Chondrocyte (in vitro differentiated cells): ENCODE results near the gene PKNOX1. TPM values are rescaled to one million over a fixed set of nuclear protein-coding genes. Genes with fewer than 3 reads are reported as not detected.
"Not testable (repeated sequence)": the region's sequence is repeated elsewhere in the genome, so short reads cannot be mapped to it uniquely, and the experiment has no call there.

Source experiments
- DNase-seq: peaks from one replicate; pipeline ENCODE4 v3.0.0; 2021; ENCODE audit warnings: mixed read lengths, low spot score
- H3K27ac Mint-ChIP-seq: one replicate; pipeline ENCODE4 v1.8.0; 2021; ENCODE audit warnings: mild to moderate bottlenecking, moderate library complexity, mixed read lengths; ENCODE audit not compliant: unreplicated experiment
- H3K27me3 Mint-ChIP-seq: 2 replicates; pipeline ENCODE4 v1.8.0; 2021; ENCODE audit warnings: low read depth, mixed read lengths
- H3K36me3 Mint-ChIP-seq: 2 replicates; pipeline ENCODE4 v1.8.0; 2021; ENCODE audit warnings: low read depth, mixed read lengths
- H3K4me1 Mint-ChIP-seq: 2 replicates; pipeline ENCODE4 v1.8.0; 2021; ENCODE audit warnings: low read depth, mild to moderate bottlenecking, mixed read lengths
- H3K4me3 Mint-ChIP-seq: one replicate; pipeline ENCODE4 v1.8.0; 2021; ENCODE audit warnings: mild to moderate bottlenecking, moderate library complexity, mixed read lengths; ENCODE audit not compliant: unreplicated experiment
- H3K9me3 Mint-ChIP-seq: 2 replicates; pipeline ENCODE4 v1.8.0; 2021; ENCODE audit warnings: low read depth, mixed read lengths
- total RNA-seq: library from RNA; stranded (reverse); gene quantifications from 3 replicates; pipeline ENCODE4 v1.2.1, GENCODE V29; 2021

The PKNOX1 gene
- total RNA-seq, 1 donor from 2014 or later = 12.0 TPM

DNA sequence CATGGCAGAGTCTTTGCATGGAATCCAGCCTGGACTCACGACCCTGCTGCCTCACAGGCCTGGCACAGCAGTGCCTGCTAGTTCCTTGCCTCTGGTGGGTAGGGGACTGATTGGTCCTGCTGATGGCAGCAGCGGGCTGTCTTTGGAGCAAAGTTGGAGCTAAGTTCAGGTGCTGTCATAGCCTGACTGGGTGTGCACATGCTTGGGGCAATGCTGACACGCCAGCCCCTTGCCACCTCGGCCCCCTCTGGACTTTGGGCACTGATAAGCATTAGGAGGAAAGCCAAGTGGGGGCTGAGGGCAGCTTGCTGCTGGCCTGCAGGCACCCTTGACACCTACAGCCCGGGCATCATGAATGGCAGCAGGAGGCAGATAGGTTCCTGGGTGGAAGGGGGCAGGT is 67.8 kb downstream of the PKNOX1 start:
- not testable (repeated sequence) for DNase-seq, H3K36me3 Mint-ChIP-seq, H3K27ac Mint-ChIP-seq, H3K4me3 Mint-ChIP-seq, H3K27me3 Mint-ChIP-seq, H3K9me3 Mint-ChIP-seq, H3K4me1 Mint-ChIP-seq

DNA sequence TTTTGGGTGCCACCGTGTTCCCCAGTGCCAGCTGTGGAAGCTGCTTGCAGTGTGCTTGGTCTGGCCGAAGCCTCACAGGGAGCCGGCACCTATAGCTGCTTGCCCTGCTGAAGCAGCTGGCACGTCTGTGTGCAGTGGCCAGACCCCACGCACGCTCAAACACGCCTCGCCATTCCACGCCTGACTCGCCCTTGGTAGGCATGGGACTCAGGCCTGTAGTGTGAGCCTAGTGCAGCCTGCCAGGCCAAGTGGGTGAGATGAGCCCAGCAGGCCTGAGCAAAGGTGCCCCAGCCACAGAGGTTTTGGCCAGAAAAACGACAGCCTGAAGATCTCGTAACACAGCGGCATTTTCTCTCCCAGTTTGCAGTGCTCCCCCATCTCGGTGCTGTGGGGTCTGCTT is 68.9 kb downstream of the PKNOX1 start:
- H3K36me3 Mint-ChIP-seq, H3K27ac Mint-ChIP-seq, H3K9me3 Mint-ChIP-seq, H3K4me1 Mint-ChIP-seq, H3K27me3 Mint-ChIP-seq, H3K4me3 Mint-ChIP-seq, DNase-seq: not testable (repeated sequence)

DNA sequence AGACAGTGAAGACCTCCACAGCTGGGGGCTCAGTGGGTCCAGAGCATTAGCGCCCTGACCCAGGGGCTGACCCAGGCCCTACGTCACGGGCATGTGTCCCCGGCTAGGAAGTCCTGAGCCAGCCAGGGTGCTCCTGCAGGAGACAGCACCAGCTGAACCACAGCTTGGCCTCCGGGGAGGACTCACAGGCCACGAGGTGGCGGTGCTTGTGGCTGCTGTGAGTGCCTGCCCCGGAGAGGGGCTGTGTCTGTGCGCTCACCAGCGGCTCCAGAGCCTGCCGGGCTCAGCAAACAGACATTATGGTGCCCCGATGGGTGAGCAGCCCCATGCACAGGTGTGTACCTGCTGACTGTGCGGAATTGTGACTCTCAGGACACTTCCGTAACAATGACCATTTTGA is 70.2 kb downstream of the PKNOX1 start:
- H3K4me3 Mint-ChIP-seq, H3K27me3 Mint-ChIP-seq, H3K9me3 Mint-ChIP-seq, H3K36me3 Mint-ChIP-seq, DNase-seq, H3K27ac Mint-ChIP-seq, H3K4me1 Mint-ChIP-seq: not testable (repeated sequence)

DNA sequence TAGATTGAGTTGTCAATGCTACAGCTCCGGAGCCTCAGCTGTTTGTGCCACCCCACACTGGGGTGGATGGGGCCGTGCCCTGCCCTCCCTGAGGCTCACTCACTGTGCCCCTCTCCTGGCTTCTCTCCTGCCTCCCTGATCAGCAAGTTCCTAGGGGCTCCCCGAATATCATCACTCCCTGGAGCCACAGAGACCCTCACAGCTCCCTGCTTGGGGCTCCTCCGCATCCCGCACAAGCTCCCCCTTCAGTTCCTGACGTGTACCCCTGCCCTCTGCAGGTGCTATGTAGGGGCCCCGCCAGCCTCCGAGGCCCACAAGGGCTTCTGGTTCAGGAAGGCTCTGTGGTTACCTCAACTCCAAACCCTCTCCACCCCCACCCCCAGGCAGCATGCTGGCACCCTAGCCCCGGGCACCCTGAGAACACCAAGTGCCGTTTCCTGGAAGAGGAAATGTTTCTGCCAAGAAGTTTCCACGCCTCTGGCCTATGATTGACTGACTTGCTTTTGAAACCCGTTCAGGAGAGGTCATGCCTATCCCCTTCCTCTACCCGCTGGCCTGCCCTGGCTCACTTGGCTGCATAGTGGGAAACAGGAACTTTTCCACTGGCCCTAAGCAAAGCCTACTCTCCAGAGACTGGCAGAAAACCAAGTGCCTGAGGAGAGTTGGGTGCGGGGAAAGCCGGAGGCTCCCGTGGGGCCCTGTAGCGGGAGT is 71.0 kb downstream of the PKNOX1 start:
- not testable (repeated sequence) for H3K4me1 Mint-ChIP-seq, H3K9me3 Mint-ChIP-seq, H3K4me3 Mint-ChIP-seq, DNase-seq, H3K27me3 Mint-ChIP-seq, H3K36me3 Mint-ChIP-seq, H3K27ac Mint-ChIP-seq

DNA sequence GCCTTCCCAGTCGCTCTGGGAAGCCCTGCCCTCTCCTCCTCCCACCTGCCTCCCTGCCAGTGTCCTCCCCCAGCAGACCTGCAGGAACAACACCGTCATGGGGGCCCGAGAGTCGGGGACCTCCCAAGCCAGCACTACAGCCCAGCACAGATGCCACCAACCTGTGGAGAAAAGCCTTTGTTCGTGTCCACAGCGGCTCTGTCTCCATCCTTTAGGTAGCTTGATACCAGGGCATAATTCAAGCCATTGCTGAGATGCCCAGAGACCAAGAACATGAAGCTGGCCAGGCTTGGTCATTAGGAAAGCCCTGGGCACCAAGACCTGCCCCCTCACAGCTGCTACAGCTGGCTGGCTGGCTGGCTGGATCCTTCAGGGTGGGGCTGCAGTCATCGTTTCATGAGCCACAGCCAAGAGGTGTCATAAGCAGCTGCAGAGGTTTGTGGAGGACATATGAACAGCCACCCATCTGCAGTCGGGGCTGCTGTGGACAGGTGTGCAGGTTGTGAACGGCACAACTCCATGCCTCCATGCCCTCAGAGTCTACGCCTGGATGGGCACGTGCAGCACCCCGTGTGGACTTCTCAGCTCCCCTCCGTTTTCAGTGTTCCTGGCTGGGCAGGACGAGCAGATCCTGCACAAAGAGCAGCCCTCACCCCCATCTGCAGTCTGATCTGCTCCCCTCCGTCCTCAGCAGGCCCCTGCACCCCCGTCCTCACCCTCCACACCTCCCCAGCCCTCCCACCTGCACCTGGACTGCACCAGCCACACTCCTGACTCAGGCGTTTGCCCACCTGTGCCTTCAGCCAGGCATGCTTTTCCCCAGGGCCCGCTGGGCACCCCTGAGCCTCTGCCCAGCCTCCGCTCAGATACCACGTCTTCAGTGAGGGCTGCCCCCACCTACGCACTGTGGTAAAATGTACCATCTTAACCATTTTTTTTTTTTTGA is 71.8 kb downstream of the PKNOX1 start:
- peak overlapping the region; percentile 36 for H3K27ac Mint-ChIP-seq
- H3K9me3 Mint-ChIP-seq, H3K4me3 Mint-ChIP-seq, H3K27me3 Mint-ChIP-seq, H3K4me1 Mint-ChIP-seq, H3K36me3 Mint-ChIP-seq, DNase-seq: not testable (repeated sequence)

DNA sequence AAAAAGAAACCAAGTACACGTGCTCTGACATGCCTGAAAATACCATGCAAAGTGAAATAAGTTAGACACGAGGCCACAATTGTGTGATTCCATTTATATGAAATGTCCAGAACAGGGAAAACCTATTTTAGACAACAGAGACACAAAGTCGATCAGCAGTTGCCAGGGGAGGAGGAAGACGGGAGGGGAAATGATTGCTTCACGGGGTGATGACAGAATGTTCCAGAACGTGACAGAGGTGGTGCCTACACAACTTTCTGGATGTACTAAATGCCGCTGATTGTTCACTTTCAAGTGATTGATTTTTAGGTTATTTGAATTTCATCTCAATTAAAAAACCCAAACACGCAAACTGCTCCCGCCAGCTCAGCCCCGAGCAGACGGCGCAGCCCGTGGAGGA is 78.8 kb downstream of the PKNOX1 start:
- H3K27ac Mint-ChIP-seq, H3K4me3 Mint-ChIP-seq, DNase-seq, H3K27me3 Mint-ChIP-seq, H3K36me3 Mint-ChIP-seq, H3K4me1 Mint-ChIP-seq, H3K9me3 Mint-ChIP-seq: not testable (repeated sequence)

DNA sequence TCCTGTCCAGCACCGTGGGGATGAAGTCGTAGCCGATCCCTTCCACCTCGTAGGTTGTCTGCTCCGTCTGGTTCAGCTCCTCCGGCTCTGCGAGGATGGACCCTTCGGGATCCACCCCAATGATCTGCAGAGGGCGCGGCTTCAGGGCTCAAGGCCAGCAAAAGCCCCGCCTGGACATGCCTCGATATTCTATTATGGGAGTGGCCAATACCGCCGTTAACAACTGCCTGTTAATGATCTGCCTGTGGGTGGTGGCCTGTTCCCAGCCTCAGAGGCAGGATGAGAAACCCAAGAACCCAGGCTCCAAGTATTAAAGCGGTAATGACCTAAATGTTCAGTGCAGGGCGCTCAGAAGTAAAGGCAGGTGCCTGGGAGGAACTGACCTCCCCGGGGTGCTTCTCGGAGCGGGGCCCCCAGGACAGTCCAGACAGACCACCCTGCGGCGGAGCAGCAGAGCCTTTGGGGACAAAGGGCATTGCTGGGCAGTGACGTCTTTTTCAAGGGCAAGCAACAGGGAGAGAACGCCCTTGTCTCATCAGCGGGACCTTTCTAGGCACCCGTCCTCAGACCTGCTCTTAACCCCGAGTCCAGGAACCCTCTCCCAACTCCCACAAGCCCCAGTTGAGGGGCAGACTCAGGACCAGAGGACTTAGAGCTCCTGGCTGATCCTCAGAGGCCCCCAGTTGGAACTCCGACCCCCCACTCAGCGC is 88.7 kb downstream of the PKNOX1 start:
- H3K9me3 Mint-ChIP-seq, H3K36me3 Mint-ChIP-seq, H3K27ac Mint-ChIP-seq, H3K4me1 Mint-ChIP-seq, H3K27me3 Mint-ChIP-seq, DNase-seq, H3K4me3 Mint-ChIP-seq: not testable (repeated sequence)

DNA sequence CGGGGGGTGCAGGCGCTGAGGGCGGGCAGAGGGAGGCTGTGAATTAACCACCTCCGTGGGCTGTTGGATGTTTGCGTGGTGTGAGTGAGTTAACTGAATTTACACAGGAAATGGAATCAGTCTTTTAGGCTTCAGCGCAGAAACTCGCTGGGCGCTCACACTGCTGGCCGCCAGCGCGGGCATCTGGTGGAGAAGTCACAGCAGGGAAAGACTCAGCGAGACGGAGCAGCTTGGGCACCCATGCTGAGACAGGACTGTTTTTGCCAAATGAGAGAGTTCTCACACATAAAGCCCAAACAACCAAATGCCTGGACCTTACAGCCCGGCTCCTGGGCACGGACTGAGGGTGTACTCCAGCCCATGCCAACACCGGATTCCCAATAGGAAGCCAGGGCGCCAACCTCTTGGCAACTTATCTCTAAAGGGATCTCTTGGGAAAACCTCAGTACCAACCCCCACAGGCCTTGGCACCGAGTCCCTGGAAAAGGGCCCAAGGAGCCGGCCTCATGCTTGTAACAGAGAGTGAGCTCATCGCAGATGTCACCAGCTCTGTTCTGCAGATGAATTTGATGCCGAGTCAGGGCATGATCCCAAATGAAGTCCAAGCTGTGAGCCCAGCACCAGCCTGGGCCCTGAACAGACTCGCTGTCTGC is 90.0 kb downstream of the PKNOX1 start:
- H3K4me3 Mint-ChIP-seq, H3K27ac Mint-ChIP-seq, DNase-seq, H3K4me1 Mint-ChIP-seq, H3K27me3 Mint-ChIP-seq, H3K36me3 Mint-ChIP-seq, H3K9me3 Mint-ChIP-seq: not testable (repeated sequence)

DNA sequence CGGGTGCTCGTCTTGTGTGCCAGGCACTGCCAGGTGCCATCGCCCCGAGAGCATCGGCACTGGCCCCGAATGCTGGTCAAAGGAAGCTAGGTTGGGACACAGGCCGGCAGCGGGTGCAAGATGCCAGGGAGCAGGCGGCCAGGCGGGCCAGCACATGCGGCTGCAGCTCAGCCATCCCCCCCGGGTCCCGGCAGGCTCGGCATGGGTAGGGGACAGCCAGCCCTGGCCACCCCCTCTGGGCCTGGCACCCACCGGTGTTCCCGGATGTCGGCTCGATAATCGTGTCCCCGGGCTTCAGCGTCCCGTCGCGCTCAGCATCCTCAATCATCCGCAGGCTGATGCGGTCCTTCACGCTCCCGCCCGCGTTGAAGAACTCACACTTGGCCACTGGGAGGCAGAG is 91.6 kb downstream of the PKNOX1 start:
- DNase-seq, H3K27ac Mint-ChIP-seq, H3K4me3 Mint-ChIP-seq, H3K9me3 Mint-ChIP-seq, H3K4me1 Mint-ChIP-seq, H3K36me3 Mint-ChIP-seq, H3K27me3 Mint-ChIP-seq: not testable (repeated sequence)

DNA sequence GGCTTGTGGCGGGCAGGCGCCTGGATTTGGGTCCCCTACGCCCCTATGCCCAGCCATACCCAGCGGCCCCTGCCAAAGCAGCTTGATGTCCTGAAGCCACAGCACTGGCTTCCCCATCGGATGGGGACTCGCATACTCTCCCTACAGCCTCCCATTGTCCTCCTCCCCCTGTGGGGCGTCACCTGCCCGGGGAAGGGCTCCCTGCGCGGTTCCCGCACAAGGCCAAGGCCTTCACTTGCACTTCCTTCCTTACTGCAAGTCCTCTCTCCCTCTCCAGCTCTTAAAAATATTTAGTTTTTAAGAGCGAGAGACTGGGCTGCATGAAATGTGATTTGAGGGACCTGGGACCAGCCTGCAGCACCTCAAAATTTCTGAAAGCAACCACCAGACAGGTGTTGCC is 92.3 kb downstream of the PKNOX1 start:
- not testable (repeated sequence) for H3K27me3 Mint-ChIP-seq, DNase-seq, H3K27ac Mint-ChIP-seq, H3K4me1 Mint-ChIP-seq, H3K9me3 Mint-ChIP-seq, H3K36me3 Mint-ChIP-seq, H3K4me3 Mint-ChIP-seq

DNA sequence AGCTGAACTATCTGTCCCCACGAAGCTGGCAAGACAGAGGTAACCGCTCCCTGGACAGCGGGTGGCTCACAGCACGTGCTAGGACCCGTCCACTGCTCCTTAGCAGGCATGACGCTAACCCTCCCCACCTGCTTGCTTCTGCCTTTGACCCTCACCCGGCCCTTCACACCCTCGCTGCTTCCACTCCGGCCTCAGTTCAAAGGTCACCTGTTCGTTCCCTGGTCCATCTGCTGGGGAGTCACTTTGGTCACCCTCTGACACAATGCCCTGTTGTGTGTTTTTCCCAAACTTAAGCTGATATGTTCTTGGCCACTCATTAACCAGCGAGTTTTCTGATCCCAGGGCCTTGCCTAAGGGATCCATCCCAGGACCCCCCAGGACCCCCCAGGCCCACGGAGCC is 93.7 kb downstream of the PKNOX1 start:
- H3K36me3 Mint-ChIP-seq, H3K27me3 Mint-ChIP-seq, H3K27ac Mint-ChIP-seq, H3K4me3 Mint-ChIP-seq, H3K4me1 Mint-ChIP-seq, DNase-seq, H3K9me3 Mint-ChIP-seq: not testable (repeated sequence)

DNA sequence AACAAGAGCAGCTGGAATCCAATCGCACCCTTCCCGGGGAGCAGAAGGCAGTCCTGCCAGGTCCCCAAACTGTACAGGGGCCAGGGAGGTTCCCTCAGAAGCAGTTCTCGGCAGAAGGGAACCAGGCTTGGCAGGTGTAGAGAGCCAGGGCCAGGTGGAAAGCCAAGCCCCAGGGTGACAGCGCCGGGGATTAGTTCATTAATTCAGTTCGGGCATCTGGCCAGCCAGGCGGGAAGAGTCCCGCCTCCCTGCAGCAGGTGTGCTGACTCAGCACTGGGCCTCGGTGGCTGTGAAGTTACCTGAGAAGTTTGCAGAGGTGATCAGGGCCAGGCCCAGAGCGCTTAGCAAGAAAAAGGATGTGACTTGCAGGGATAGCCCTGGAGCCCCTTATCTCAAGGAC is 95.3 kb downstream of the PKNOX1 start:
- not testable (repeated sequence) for DNase-seq, H3K27ac Mint-ChIP-seq, H3K4me3 Mint-ChIP-seq, H3K4me1 Mint-ChIP-seq, H3K27me3 Mint-ChIP-seq, H3K36me3 Mint-ChIP-seq, H3K9me3 Mint-ChIP-seq
